ENCODE results near the gene MIP. TPM values are rescaled to one million over a fixed set of nuclear protein-coding genes. Genes with fewer than 3 reads are reported as not detected.

Gene MIP
- total and polyA plus RNA-seq, 10 of the 15 experiments (the other 5 are each of a cell fraction or from before 2014, with no cell fraction given), result 0.04 to 0.18 (median 0.11) TPM; not detected in 3

GRCh38 chr12:56448860-56449621 lies 5.4 kb downstream of the MIP start, which contains the start of gene TIMELESS:
Gene TIMELESS, minus strand, starts transcription at chr12:56449426. Its CDS starts 15,256 bp downstream, at chr12:56434170.
- CTCF ChIA-PET, result interaction anchor here (0.6 to 6.0 kb wide), 14 partner anchors 12 to 792 kb away, joined by 3 to 89 read pairs (median 6); partner anchors contain the start of genes CNPY2, SMARCC2, STAT2 and ZC3H10
- H3K4me2 ChIP-seq (ENCODE audit: control insufficient read depth, insufficient read depth), result peak within 1 kb of the TSS; percentile 97
- no peaks in the 10 kb centered on the region for H4K20me1 ChIP-seq (ENCODE audit: control insufficient read depth, insufficient read depth)
- peak within 1 kb of the TSS; percentile 91 for H3K4me3 ChIP-seq
- SMC1A ChIA-PET (ENCODE audit: uncharacterized antibody, unreplicated experiment), result interaction anchor here (1.0 to 3.4 kb wide), 10 partner anchors 11 to 243 kb away, joined by 3 to 37 read pairs (median 8); partner anchors contain the start of genes CNPY2 and STAT2
- POLR2A ChIA-PET, result interaction anchor here (0.6 to 7.4 kb wide), 15 partner anchors 11 to 800 kb away, joined by 3 to 63 read pairs (median 4); partner anchors contain the start of genes IL23A and STAT2
- under 1% methylated on average over 56 of the region's 58 CpGs for WGBS (ENCODE audit: insufficient coverage, insufficient replicate concordance, low lambda C conversion rate, missing lambda C conversion rate)
- peak; percentile 77 for DNase-seq (ENCODE audit: low read depth, low spot score)
- H3K36me3 ChIP-seq (ENCODE audit: control insufficient read depth in 2 of 2, insufficient read depth in 2 of 2, low read length in 1 of 2), result no peaks in the 10 kb centered on the region
- BruUV-seq (replicated peaks), result TSS peak; percentile 88
- in situ Hi-C loops (cut with MboI), result no loop called here
- peak; percentile 91 for FAIRE-seq
- H2AFZ ChIP-seq (ENCODE audit: control insufficient read depth, low read depth, low read length), result peak within 1 kb of the TSS; percentile 99
- H3K4me1 ChIP-seq (ENCODE audit: control insufficient read depth, insufficient read depth, low read length), result no peaks in the 10 kb centered on the region
- peak within 1 kb of the TSS; percentile 86 for H3K9ac ChIP-seq (ENCODE audit: control insufficient read depth, insufficient read depth, low read length)
- H3K27ac ChIP-seq (ENCODE audit: control insufficient read depth, insufficient read depth), result peak within 1 kb of the TSS; percentile 75
- H3K27me3 ChIP-seq (replicated peaks in 1 of 2; ENCODE audit: control insufficient read depth in 2 of 2, insufficient read depth in 2 of 2, low read length in 1 of 2), result no peaks in the 10 kb centered on the region
- RAD21 ChIA-PET (ENCODE audit: unreplicated experiment), result interaction anchor here (0.6 to 4.5 kb wide), 11 partner anchors 12 to 710 kb away, joined by 3 to 32 read pairs (median 4); partner anchors contain the start of genes CNPY2, PAN2, RNF41 and STAT2
- H3K9me3 ChIP-seq (replicated peaks; ENCODE audit: control insufficient read depth, insufficient read depth, low read length), result no peaks in the 10 kb centered on the region
- ATAC-seq, result peak; percentile 98
- H3K79me2 ChIP-seq (ENCODE audit: control insufficient read depth, insufficient read depth, low read length), result peaks cover 10% of the 10 kb centered on the region
- intact Hi-C loops (cut with micrococcal nuclease; ENCODE audit: unreplicated experiment), result loop anchor here (5.0 kb wide), 2 partner anchors 87 to 477 kb away; partner anchors contain the start of genes APOF, RAB5B and STAT2
- 0 out of 2 replicates have a peak, but pooled peaks have one; percentile 22 for TF ChIP-seq HSF1 (IDR thresholded peaks at IDR 0.05; ENCODE audit: low read depth, low read length)
- TF ChIP-seq ZNF217 (IDR thresholded peaks at IDR 0.05), result no peak
- TF ChIP-seq DPF2 (IDR thresholded peaks at IDR 0.05), result 0 out of 2 replicates have a peak, but pooled peaks have one; percentile 17
- no peak for TF ChIP-seq IRF3 (IDR thresholded peaks at IDR 0.05)
- no peak for TF ChIP-seq JUND (IDR thresholded peaks at IDR 0.05; ENCODE audit: low read depth, low read length)
- TF ChIP-seq SMAD1 (IDR thresholded peaks at IDR 0.05; ENCODE audit: low read depth, partially characterized antibody), result peak; percentile 59
- TF ChIP-seq TCF7 (IDR thresholded peaks at IDR 0.05; ENCODE audit: borderline replicate concordance), result no peak
- no peak for TF ChIP-seq PRDM15 (CRISPR knock-in tag; IDR thresholded peaks at IDR 0.05)
- no peak for TF ChIP-seq NFYA (IDR thresholded peaks at IDR 0.05; ENCODE audit: borderline replicate concordance, low read depth, low read length)
- TF ChIP-seq POLR2A (IDR thresholded peaks at IDR 0.05; ENCODE audit: low read depth, low read length), result peak; percentile 91
- no peak for TF ChIP-seq ETV6 (conservative IDR thresholded peaks at IDR 0.05 in 1 of 2, IDR thresholded peaks at IDR 0.05 in 1 of 2; ENCODE audit: borderline replicate concordance in 1 of 2, low read depth in 1 of 2)
- TF ChIP-seq MLLT1 (IDR thresholded peaks at IDR 0.05), result no peak

Data from GM12878 (cell line).